Right cardiac atrium (tissue), 5 donors: ENCODE data around the gene LIG4. TPM values are rescaled to one million over a fixed set of nuclear protein-coding genes. Genes with fewer than 3 reads are reported as not detected.

ENCODE experiments used
- polyA plus RNA-seq: library from polyadenylated mRNA; stranded (reverse); fragments of 200-250 nt; gene quantifications from one replicate; pipeline ENCODE4 v1.2.3, GENCODE V29; 2013
- total RNA-seq, 4 donors: library from RNA; stranded (reverse); fragmentation: NEBNext Ultra II Directional; extraction: Animal tissue kit (Norgen Biotek cat#: 25700); gene quantifications; one replicate each; pipeline ENCODE4 v1.2.1, GENCODE V29; 2021
- donor health status: healthy with polysubstance abuse.
- donor health status: DM: no; HTN: yes; CAD: no.
- donor health status: DM: no; HTN: no; CAD: no.
- donor health status: DM: no; HTN: yes; CAD: no; lungs with severe emphysema.
- donor health status: DM: yes; HTN: yes; CAD: no.

Gene LIG4
- total and polyA plus RNA-seq, 5 donors = 6.4 to 13.3 (median 9.7) TPM

Other genes starting within 250 kb of the LIG4 start
- 1 to 10 TPM; 5.6 to 7.2 (median 5.8) TPM for gene ABHD13, start 2.9 kb upstream of the LIG4 start, total RNA-seq
- gene ABHD13, start 2.9 kb upstream of the LIG4 start, polyA plus RNA-seq = 4.3 TPM
- gene TNFSF13B, start 54.2 kb upstream of the LIG4 start, total RNA-seq = 1 to 10 TPM; 2.4 to 4.6 (median 3.1) TPM
- 1.4 TPM for gene TNFSF13B, start 54.2 kb upstream of the LIG4 start, polyA plus RNA-seq